ENCODE measurements around the gene GPX4. TPM values are rescaled to one million over a fixed set of nuclear protein-coding genes. Genes with fewer than 3 reads are reported as not detected.
"Not testable (repeated sequence)": the region's sequence is repeated elsewhere in the genome, so short reads cannot be mapped to it uniquely, and the experiment has no call there.

Gene GPX4
- total and polyA plus RNA-seq, 5 donors = 300 to 713 (median 371) TPM

DNA sequence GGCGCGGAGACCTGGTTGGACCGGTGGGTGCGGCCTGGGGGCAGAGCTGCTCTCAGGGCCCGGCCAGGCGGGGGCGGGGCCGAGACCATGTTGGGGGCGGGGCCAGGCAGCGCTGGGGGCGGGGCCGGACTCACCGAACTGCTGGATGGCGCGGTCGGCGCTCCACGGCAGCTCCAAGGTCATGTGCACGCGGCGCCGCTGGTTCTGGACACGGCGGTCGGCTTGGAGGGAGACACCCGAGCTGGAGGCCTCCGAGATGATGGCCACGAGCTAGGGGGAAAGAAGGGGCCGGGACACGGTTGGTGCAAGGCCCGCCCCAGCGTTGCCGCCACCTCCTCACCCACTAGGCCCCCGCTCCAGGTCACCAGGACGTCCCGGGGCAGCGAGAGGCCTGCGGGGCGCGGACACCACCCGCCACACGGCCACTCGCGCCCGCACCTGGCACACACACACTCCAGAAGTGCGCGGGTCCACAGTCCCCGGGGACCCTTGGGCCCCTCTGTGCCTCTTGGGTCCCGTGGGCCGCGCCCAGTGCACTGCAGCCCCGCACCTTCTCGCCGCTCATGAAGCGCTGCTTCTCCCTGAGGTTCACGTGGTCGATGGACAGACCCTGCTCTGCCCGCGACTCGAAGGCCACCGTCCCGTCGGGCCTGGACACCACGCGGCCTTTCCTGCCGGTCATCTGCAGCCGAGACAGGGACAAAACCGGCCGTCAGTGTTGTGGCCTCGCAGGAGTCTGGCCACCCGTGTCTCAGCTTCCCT lies 8.7 kb downstream of the GPX4 start:
- peak overlapping the region; percentile 32 for H3K27ac ChIP-seq (ENCODE audit: low read length)
- intact Hi-C loops (cut with DNase I) = loop anchor here in 3 of 4 donors (5.0 kb wide), 1 partner anchor 80 kb away; no protein-coding TSS in a partner anchor
- 70% methylated on average over 71 of the region's 71 CpGs for WGBS
- no peak overlapping the region for H3K4me3 ChIP-seq (ENCODE audit: low read length)
- no peaks in the 10 kb centered on the region for H3K9me3 ChIP-seq (ENCODE audit: control insufficient read depth, low read length)
- peak in 2 of 3 donors; percentile 83 to 85 for DNase-seq
- H3K4me1 ChIP-seq (ENCODE audit: control insufficient read depth, insufficient read depth, low read length) = no peaks in the 10 kb centered on the region
- H3K27me3 ChIP-seq (ENCODE audit: control insufficient read depth, insufficient read depth) = no peaks in the 10 kb centered on the region
- peak; percentile 22 to 28 for ATAC-seq

DNA sequence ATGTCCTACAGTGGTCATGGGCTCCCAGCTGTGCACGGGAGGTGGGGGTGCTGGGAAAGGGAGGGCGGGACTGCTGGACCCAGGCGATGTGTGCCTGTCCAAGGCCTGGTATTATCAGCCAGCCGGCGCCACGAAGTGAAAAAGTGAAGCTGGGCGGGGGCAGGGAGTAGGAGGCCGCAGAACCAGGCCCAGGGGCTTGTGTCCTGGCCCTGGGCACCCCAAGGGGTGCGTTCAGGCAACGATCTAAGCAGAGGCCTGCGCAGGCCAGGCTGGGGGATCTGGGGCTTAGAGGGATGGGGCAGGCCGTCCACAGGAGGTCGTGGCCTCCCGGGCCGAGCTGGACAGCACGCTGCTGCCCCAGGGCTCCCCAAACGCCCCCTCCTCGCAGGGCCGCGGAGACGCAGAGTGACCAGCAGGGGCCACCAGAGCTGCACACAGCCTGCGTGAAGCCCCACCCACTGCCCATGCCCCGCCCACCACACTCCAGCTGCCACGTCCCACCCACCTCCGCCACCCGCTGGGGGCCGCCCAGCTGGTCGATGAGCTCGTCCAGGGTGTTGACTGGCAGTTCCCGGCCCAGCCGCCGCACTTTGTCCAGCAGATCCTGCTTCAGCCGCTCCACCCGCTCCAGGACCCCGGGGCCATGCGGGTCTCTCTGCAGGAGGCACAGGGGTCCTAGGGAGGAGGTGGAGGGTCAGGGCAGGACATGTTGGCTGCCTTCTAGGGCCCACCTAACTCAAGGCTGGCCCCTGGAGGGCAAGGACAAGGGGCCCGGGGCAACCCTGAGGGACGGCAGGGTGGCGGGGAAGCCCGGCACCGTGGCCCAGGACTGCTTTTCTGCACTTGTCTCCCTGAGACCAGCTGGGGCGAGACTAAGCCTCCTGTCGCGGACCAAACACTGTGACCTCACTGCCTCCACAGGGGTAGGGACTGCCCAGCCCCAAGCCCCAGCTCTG lies 9.5 kb downstream of the GPX4 start:
- Histone ChIP-seq H3K4me1 (ENCODE audit: control insufficient read depth, insufficient read depth, low read length) (no peaks in the 10 kb centered on the region), H3K27ac (ENCODE audit: low read length) (peak overlapping the region; percentile 32), H3K4me3 (ENCODE audit: low read length) (no peak overlapping the region), H3K9me3 (ENCODE audit: control insufficient read depth, low read length) (no peaks in the 10 kb centered on the region), H3K27me3 (ENCODE audit: control insufficient read depth, insufficient read depth) (no peaks in the 10 kb centered on the region)
- ATAC-seq (peak; percentile 90 to 91), DNase-seq (peak; percentile 98 to 99 (median 99))
- intact Hi-C loops (cut with DNase I) = loop anchor here in 3 of 4 donors (5.0 kb wide), 1 partner anchor 79 kb away; no protein-coding TSS in a partner anchor
- WGBS = 21% methylated on average over 44 of the region's 44 CpGs

DNA sequence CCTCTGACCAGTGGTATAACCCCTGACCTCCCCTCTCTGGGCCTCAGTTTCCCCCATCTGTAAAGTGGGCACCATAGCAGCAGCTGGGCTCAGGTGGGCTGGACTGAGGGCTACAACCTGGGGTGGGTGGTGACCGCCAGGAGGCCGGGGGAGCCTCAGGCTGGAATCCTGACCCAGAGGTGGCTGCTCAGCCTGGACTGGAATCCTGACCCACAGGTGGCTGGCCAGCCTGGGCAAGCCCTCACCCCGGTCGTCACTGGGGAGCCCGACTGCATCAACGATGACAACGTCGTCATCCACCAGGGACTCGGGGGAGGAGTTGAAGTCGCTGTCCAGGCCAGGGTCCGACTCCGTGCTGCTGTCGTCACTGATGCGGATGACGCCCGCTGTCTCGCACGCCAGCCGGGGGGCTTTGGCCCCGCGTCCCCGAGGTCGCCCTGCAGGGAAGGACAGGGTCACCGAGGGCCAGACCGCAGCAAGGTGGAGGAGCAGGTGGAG lies 10.2 kb downstream of the GPX4 start:
- H3K27ac ChIP-seq (ENCODE audit: low read length) = no peak overlapping the region
- H3K9me3 ChIP-seq (ENCODE audit: control insufficient read depth, low read length) = no peaks in the 10 kb centered on the region
- DNase-seq = peak in 2 of 3 donors; percentile 64 to 67
- H3K4me1 ChIP-seq (ENCODE audit: control insufficient read depth, insufficient read depth, low read length) = no peaks in the 10 kb centered on the region
- no peaks in the 10 kb centered on the region for H3K27me3 ChIP-seq (ENCODE audit: control insufficient read depth, insufficient read depth)
- 89% methylated on average over 25 of the region's 25 CpGs for whole genome bisulfite sequencing
- ATAC-seq = no peak
- no peak overlapping the region for H3K4me3 ChIP-seq (ENCODE audit: low read length)
- intact Hi-C loops (cut with DNase I) = loop anchor here in 3 of 4 donors (5.0 kb wide), 1 partner anchor 78 kb away; no protein-coding TSS in a partner anchor

DNA sequence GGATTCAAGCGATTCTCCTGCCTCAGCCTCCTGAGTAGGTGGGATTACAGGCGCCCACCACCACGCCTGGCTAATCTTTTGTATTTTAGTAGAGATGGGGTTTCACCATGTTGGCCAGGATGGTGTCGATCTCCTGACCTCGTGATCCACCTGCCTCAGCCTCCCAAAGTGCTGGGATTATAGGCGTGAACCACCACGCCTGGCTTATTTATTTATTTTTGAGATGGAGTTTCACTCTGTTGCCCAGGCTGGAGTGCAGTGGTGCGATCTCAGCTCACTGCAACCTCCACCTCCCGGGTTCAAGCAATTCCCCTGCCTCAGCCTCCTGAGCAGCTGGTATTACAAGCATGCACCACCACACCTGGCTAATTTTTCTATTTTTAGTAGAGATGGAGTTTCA lies 10.9 kb downstream of the GPX4 start:
- intact Hi-C loops (cut with DNase I) = loop anchor here (5.0 kb wide), 1 partner anchor 78 kb away; no protein-coding TSS in a partner anchor
- H3K27ac ChIP-seq (ENCODE audit: low read length) = not testable (repeated sequence)

DNA sequence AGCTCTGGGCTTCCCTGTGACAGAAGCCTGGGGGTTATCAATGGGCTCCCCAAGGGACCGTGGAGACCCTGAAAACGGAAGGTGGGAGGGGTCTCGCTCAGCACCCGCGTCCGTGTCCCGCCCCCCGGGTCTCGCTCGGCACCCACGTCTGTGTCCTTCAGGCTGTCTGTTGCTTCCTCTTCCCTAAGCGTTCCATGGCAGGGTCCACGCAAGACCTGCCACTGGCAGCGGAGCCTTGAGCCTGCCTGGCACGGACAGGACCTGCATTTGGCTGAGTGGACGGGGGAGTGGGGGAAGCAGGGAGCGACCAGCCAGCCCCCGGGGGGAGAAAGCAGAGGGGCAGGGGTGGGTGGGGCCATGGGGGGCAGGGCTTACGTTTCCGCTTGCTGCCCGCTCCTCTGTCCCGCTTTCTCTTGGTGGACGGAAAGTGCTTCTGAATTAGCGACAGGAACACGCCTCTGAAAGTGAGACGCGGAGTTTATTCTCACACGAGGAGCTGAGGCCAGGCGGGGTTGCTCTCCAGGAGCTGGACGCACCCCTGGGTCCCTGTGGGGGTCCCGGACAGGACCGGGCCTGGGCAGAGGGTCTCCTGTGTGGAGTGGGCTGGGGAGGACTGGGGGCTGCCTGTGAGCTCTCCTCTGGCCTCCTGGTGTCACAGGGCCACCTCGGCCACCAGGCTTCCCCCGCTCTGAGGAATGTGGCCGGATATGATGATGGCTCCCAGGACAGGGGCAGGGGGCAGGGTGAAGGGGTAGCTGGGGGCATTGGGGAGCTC lies 12.0 kb downstream of the GPX4 start:
- peak in 2 of 3 donors; percentile 58 to 60 for DNase-seq
- ATAC-seq = no peak
- Histone ChIP-seq H3K9me3 (ENCODE audit: control insufficient read depth, low read length) (no peaks in the 10 kb centered on the region), H3K27me3 (ENCODE audit: control insufficient read depth, insufficient read depth) (no peaks in the 10 kb centered on the region), H3K4me3 (ENCODE audit: low read length) (no peak overlapping the region), H3K27ac (ENCODE audit: low read length) (no peak overlapping the region), H3K4me1 (ENCODE audit: control insufficient read depth, insufficient read depth, low read length) (no peaks in the 10 kb centered on the region)
- WGBS = 90% methylated on average over 35 of the region's 35 CpGs
- intact Hi-C loops (cut with DNase I) = loop anchor here in 1 of 4 donors (5.0 kb wide), 1 partner anchor 76 kb away; no protein-coding TSS in a partner anchor

More for the DNA sequence above, 10.9 kb downstream of the GPX4 start:
- H3K4me3 ChIP-seq (ENCODE audit: low read length); H3K27me3 ChIP-seq (ENCODE audit: control insufficient read depth, insufficient read depth); H3K9me3 ChIP-seq (ENCODE audit: control insufficient read depth, low read length); ATAC-seq; H3K4me1 ChIP-seq (ENCODE audit: control insufficient read depth, insufficient read depth, low read length); DNase-seq: not testable (repeated sequence)
- 97% methylated on average over 9 of the region's 9 CpGs for WGBS

DNA sequence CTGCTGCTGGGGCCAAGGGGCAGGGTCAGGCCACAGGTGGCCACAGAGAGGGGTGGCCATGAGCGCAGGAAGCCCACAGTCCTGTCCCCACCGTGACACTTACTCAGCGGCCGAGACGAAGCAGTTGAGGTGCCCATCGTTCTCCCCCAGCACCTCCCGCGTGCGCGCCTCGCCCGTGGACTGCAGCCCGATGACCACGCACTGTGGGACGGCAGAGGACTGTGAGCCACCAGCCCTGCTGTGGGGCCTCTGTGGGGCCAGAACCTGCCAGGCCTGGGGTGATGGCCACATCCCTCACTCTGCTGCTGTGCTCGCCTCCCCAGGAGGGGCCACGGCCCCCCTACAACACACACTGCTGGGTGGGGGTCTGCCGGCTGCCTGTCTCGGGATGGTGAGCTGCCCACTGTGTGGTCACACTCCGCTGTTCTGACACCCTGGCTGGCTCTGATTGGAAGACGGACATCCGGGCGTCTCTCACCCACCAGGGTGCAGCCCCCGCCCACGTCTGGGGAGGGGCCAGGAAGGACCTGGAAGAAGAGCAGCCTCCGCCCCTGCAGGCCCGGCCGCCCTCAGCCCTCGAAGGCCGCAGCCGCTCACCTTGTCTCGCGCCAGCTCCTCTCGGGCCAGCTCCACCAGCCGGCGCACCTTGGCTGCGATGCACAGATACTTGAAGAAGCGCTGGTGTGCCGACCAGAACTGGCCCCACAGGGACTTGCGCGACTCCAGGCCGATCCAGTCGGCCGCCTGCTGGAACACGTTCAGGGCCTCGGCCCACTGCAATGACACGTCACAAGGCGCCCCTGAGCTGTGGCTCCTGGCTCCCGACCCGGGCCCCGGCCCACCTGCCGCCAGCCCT lies 13.2 kb downstream of the GPX4 start:
- peak in 2 of 3 donors; percentile 58 to 65 for DNase-seq
- Histone ChIP-seq H3K27me3 (ENCODE audit: control insufficient read depth, insufficient read depth) (no peaks in the 10 kb centered on the region), H3K27ac (ENCODE audit: low read length) (no peak overlapping the region), H3K4me3 (ENCODE audit: low read length) (no peak overlapping the region), H3K4me1 (ENCODE audit: control insufficient read depth, insufficient read depth, low read length) (no peaks in the 10 kb centered on the region), H3K9me3 (ENCODE audit: control insufficient read depth, low read length) (no peaks in the 10 kb centered on the region)
- ATAC-seq = no peak
- intact Hi-C loops (cut with DNase I) = loop anchor here in 1 of 4 donors (5.0 kb wide), 1 partner anchor 75 kb away; no protein-coding TSS in a partner anchor
- WGBS = 92% methylated on average over 52 of the region's 52 CpGs

DNA sequence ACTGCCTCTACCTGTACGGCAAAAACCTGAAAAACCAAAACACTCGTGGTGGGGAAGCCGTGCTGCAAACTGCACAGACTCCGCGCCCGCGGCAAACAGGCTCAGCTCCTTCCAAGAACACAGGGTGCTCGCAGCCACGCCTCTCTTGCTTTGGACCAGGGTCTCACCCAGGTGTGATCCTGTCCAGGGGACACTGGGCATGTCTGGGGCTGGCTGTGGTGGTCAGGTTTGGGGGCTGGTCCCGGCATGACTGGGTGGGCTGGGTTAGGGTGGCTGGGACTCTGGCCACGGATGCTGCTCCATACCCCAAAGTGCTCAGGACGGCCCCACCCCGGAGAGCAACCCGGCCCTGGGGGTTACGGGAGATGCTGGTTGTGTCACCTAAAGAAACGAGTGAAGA lies 13.9 kb downstream of the GPX4 start:
- no peak overlapping the region for H3K4me3 ChIP-seq (ENCODE audit: low read length)
- H3K9me3 ChIP-seq (ENCODE audit: control insufficient read depth, low read length) = no peaks in the 10 kb centered on the region
- ATAC-seq = no peak
- no peaks in the 10 kb centered on the region for H3K27me3 ChIP-seq (ENCODE audit: control insufficient read depth, insufficient read depth)
- DNase-seq = peak in 1 of 3 donors; percentile 61
- WGBS = 95% methylated on average over 16 of the region's 16 CpGs
- intact Hi-C loops (cut with DNase I) = loop anchor here in 1 of 4 donors (5.0 kb wide), 1 partner anchor 75 kb away; no protein-coding TSS in a partner anchor
- H3K27ac ChIP-seq (ENCODE audit: low read length) = no peak overlapping the region
- H3K4me1 ChIP-seq (ENCODE audit: control insufficient read depth, insufficient read depth, low read length) = no peaks in the 10 kb centered on the region

DNA sequence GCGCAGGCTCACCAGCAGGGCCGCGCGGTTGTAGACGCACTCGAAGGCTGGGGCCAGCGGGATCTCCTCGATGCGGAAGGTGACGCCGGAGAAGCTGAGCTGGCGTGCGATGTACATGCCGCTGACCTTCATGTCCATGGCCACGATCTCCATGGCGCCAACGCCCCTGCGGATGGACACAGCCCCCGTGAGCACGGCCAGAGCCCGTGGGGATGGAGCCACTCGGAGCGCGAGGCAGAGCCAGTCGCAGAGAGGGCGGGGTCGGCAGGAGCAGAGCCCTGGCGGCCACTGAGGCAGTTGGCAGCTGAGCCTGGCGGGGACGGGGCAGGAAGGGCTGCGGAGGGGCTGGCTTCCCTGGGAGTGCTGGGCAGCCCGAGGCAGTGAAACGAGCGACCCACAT lies 15.2 kb downstream of the GPX4 start:
- no peaks in the 10 kb centered on the region for H3K27me3 ChIP-seq (ENCODE audit: control insufficient read depth, insufficient read depth)
- no peaks in the 10 kb centered on the region for H3K4me1 ChIP-seq (ENCODE audit: control insufficient read depth, insufficient read depth, low read length)
- DNase-seq = peak in 2 of 3 donors; percentile 20 to 63
- 95% methylated on average over 34 of the region's 34 CpGs for WGBS
- intact Hi-C loops (cut with DNase I) = loop anchor here in 1 of 4 donors (5.0 kb wide), 1 partner anchor 73 kb away; no protein-coding TSS in a partner anchor
- no peak for ATAC-seq
- H3K9me3 ChIP-seq (ENCODE audit: control insufficient read depth, low read length) = no peaks in the 10 kb centered on the region
- H3K4me3 ChIP-seq (ENCODE audit: low read length) = no peak overlapping the region
- no peak overlapping the region for H3K27ac ChIP-seq (ENCODE audit: low read length)

DNA sequence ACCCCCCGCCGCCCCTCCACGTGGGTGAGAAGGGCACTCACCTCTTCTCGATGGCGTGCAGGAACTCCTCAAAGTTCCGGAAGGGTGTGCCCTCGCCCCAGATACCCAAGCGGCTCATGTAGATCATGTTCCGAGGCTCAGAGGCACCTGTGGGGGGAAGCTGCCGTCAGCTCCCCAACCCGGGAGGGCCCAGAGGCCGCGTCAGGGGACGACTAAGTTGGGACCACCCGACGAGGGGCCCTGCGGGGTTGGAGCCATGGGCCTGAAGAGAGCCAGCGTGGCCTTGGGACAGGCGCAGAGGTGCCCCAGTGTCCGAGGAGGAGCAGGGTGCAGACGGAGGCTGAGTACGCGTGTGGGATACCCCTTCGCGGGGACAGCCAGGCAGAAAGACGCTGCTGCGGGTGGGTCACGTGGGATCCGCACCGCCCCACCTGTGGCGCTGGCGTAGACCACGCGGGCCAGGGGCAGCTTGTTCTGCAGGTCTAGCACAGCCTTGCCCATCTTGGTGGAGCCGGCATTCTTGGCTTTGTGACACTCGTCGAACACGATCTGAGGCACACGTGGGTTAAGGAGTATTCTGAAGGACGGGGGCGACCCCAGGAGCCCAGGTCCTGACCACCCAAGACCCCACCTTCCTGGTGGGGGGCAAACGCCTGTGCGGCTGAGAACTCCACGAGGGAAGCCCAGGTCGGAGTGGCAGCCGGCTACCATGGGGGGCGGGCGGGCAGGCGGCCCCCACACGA lies 15.9 kb downstream of the GPX4 start:
- Histone ChIP-seq H3K27ac (ENCODE audit: low read length) (no peak overlapping the region), H3K4me3 (ENCODE audit: low read length) (no peak overlapping the region), H3K27me3 (ENCODE audit: control insufficient read depth, insufficient read depth) (no peaks in the 10 kb centered on the region), H3K4me1 (ENCODE audit: control insufficient read depth, insufficient read depth, low read length) (no peaks in the 10 kb centered on the region), H3K9me3 (ENCODE audit: control insufficient read depth, low read length) (no peaks in the 10 kb centered on the region)
- intact Hi-C loops (cut with DNase I) = loop anchor here in 1 of 4 donors (5.0 kb wide), 1 partner anchor 73 kb away; no protein-coding TSS in a partner anchor
- WGBS = 94% methylated on average over 50 of the region's 50 CpGs
- peak in 1 of 3 donors; percentile 61 for DNase-seq
- no peak for ATAC-seq

All from right cardiac atrium (tissue), 5 donors.